IMR-90 (cell line): ENCODE measurements around the gene RNASE3. TPM values are rescaled to one million over a fixed set of nuclear protein-coding genes. Genes with fewer than 3 reads are reported as not detected.

Source experiments
- ATAC-seq: fragments of 200-7000 bp; cut with Tn5 transposase; 2 replicates; pipeline ENCODE4 v1.9.1; 2020; ENCODE audit warnings: low read depth, mild to moderate bottlenecking, moderate library complexity
- BruUV-seq: library from RNA; stranded (reverse); fragments of 400-500 nt; replicated peaks from 2 replicates; lab custom pipeline; 2021; lab: Mats Ljungman, UMichigan
- CTCF ChIA-PET: fragments of 300-600 bp; formaldehyde crosslinking; extraction: SDS; loops from one replicate; lab custom pipeline; 2021; ENCODE audit warnings: antibody characterized with exemption; lab: Yijun Ruan, JAX
- POLR2A ChIA-PET: fragments of 300-600 bp; sonication (Branson Sonifier 250); formaldehyde crosslinking; loops from one replicate; lab custom pipeline; 2022; ENCODE audit warnings: antibody characterized with exemption; ENCODE audit not compliant: unreplicated experiment; lab: Charles Lee
- DNase-seq: peaks from one replicate; pipeline ENCODE4 v3.0.0; 2013
- H2AFZ ChIP-seq: replicated peaks from 2 replicates; pipeline ENCODE3; 2013; ENCODE audit warnings: low read length, mild to moderate bottlenecking; ENCODE audit not compliant: poor library complexity
- H2AK5ac ChIP-seq: 2 replicates; pipeline ENCODE4 v1.6.1; 2013; ENCODE audit warnings: low read depth, low read length, inconsistent platforms
- H2AK9ac ChIP-seq: replicated peaks from 2 replicates; pipeline ENCODE3; 2013; ENCODE audit warnings: mild to moderate bottlenecking, low read depth, low read length, moderate library complexity; ENCODE audit not compliant: poor library complexity
- H2BK120ac ChIP-seq: 2 replicates; pipeline ENCODE4 v1.6.1; 2013; ENCODE audit warnings: low read depth, low read length, inconsistent platforms
- H2BK15ac ChIP-seq: 3 replicates; pipeline ENCODE4 v1.6.1; 2013; ENCODE audit warnings: low read depth, low read length, inconsistent platforms
- H2BK20ac ChIP-seq: 2 replicates; pipeline ENCODE4 v1.6.1; 2013; ENCODE audit warnings: low read depth, mild to moderate bottlenecking, inconsistent platforms, low read length, moderate library complexity
- H2BK5ac ChIP-seq: 2 replicates; pipeline ENCODE4 v1.6.1; 2013; ENCODE audit warnings: mild to moderate bottlenecking, low read depth, low read length, inconsistent platforms; ENCODE audit not compliant: poor library complexity, severe bottlenecking
- H3K14ac ChIP-seq: replicated peaks from 2 replicates; pipeline ENCODE4 v1.6.1; 2013; ENCODE audit warnings: low read depth, low read length, inconsistent platforms
- H3K18ac ChIP-seq: 2 replicates; pipeline ENCODE4 v1.6.1; 2013; ENCODE audit warnings: low read depth, low read length, control low read depth
- H3K23ac ChIP-seq: 2 replicates; pipeline ENCODE4 v1.6.1; 2013; ENCODE audit warnings: low read depth, low read length, inconsistent platforms
- H3K27ac ChIP-seq: 2 replicates; pipeline ENCODE4 v1.5.1; 2013; ENCODE audit warnings: mild to moderate bottlenecking, control low read depth, low read length; ENCODE audit not compliant: insufficient read depth
- H3K27me3 ChIP-seq: 2 replicates; pipeline ENCODE4 v1.6.1; 2013; ENCODE audit warnings: low read length; ENCODE audit not compliant: control insufficient read depth, insufficient read depth
- H3K36me3 ChIP-seq: 2 replicates; pipeline ENCODE4 v1.6.1; 2013; ENCODE audit warnings: low read length, mixed read lengths; ENCODE audit not compliant: control insufficient read depth, insufficient read depth
- H3K4ac ChIP-seq: 2 replicates; pipeline ENCODE4 v1.6.1; 2013; ENCODE audit warnings: low read depth, low read length, inconsistent platforms
- H3K4me1 ChIP-seq: 2 replicates; pipeline ENCODE4 v1.6.1; 2013; ENCODE audit warnings: low read length, mixed read lengths; ENCODE audit not compliant: control insufficient read depth, insufficient read depth
- H3K4me2 ChIP-seq: 2 replicates; pipeline ENCODE4 v1.6.1; 2013; ENCODE audit warnings: low read depth, mild to moderate bottlenecking, control low read depth, low read length, moderate library complexity
- H3K4me3 ChIP-seq: 2 replicates; pipeline ENCODE4 v1.5.1; 2013; ENCODE audit warnings: low read depth, mild to moderate bottlenecking, control low read depth, low read length, moderate library complexity; ENCODE audit not compliant: insufficient read depth
- H3K56ac ChIP-seq: 2 replicates; pipeline ENCODE4 v1.6.1; 2013; ENCODE audit warnings: low read length, inconsistent platforms; ENCODE audit not compliant: insufficient read depth; ENCODE audit errors: extremely low read depth
- H3K79me1 ChIP-seq, 2 experiments: 2 replicates each; pipeline ENCODE4 v1.6.1; 2013; ENCODE audit warnings: low read length in 2 of 2, inconsistent platforms in 1 of 2, low read depth in 1 of 2
- H3K9ac ChIP-seq: 2 replicates; pipeline ENCODE4 v1.6.1; 2013; ENCODE audit warnings: low read depth, low read length, control low read depth
- H3K9me1 ChIP-seq: 2 replicates; pipeline ENCODE4 v1.6.1; 2013; ENCODE audit warnings: low read length, inconsistent platforms; ENCODE audit not compliant: insufficient read depth
- H3K9me3 ChIP-seq: 2 replicates; pipeline ENCODE4 v1.6.1; 2013; ENCODE audit warnings: low read length; ENCODE audit not compliant: control insufficient read depth, insufficient read depth
- H4K20me1 ChIP-seq: 2 replicates; pipeline ENCODE4 v1.6.1; 2013; ENCODE audit warnings: low read length, inconsistent platforms; ENCODE audit not compliant: insufficient read depth
- H4K5ac ChIP-seq: 2 replicates; pipeline ENCODE4 v1.6.1; 2013; ENCODE audit warnings: mild to moderate bottlenecking, low read depth, low read length, control low read depth
- H4K8ac ChIP-seq, 2 experiments: 2 replicates each; pipeline ENCODE4 v1.6.1; 2013; ENCODE audit warnings: low read depth in 2 of 2, low read length in 2 of 2, control low read depth in 1 of 2, inconsistent platforms in 1 of 2
- H4K91ac ChIP-seq: 2 replicates; pipeline ENCODE4 v1.6.1; 2013; ENCODE audit warnings: low read depth, low read length, inconsistent platforms; ENCODE audit not compliant: insufficient read depth
- BHLHE40 ChIP-seq: fragments of 150-350 bp; IDR thresholded peaks from 2 replicates; pipeline ENCODE4 v1.6.1; 2016; ENCODE audit warnings: mild to moderate bottlenecking, low read depth, low read length
- CEBPB ChIP-seq: IDR thresholded peaks from 2 replicates; pipeline ENCODE4 v1.6.1; 2012; ENCODE audit warnings: low read depth, low read length, improper control_type of control experiment
- CHD1 ChIP-seq: IDR thresholded peaks from 2 replicates; pipeline ENCODE4 v1.6.1; 2012; ENCODE audit warnings: low read depth, low read length, improper control_type of control experiment
- CTCF ChIP-seq: conservative IDR thresholded peaks from 2 replicates; pipeline ENCODE4 v1.5.1; 2012; ENCODE audit warnings: mild to moderate bottlenecking, low read depth, low read length, improper control_type of control experiment
- ELK1 ChIP-seq: fragments of 150-350 bp; IDR thresholded peaks from 2 replicates; pipeline ENCODE4 v1.6.1; 2016; ENCODE audit warnings: low read depth, mild to moderate bottlenecking, low read length, moderate library complexity, borderline replicate concordance
- FOS ChIP-seq: fragments of 150-350 bp; IDR thresholded peaks from 2 replicates; pipeline ENCODE4 v1.6.1; 2016; ENCODE audit warnings: low read depth, low read length
- MAFK ChIP-seq: IDR thresholded peaks from 2 replicates; pipeline ENCODE4 v1.6.1; 2012; ENCODE audit warnings: low read depth, low read length, improper control_type of control experiment
- MAZ ChIP-seq: IDR thresholded peaks from 2 replicates; pipeline ENCODE4 v1.6.1; 2012; ENCODE audit warnings: low read depth, mild to moderate bottlenecking, low read length, improper control_type of control experiment, moderate library complexity, borderline replicate concordance
- MXI1 ChIP-seq: IDR thresholded peaks from 2 replicates; pipeline ENCODE4 v1.6.1; 2012; ENCODE audit warnings: low read depth, mild to moderate bottlenecking, low read length, moderate library complexity, borderline replicate concordance
- NFE2L2 ChIP-seq: fragments of 150-350 bp; IDR thresholded peaks from 2 replicates; pipeline ENCODE4 v1.6.1; 2016; ENCODE audit warnings: low read depth, mild to moderate bottlenecking, low read length
- POLR2A ChIP-seq: IDR thresholded peaks from 2 replicates; pipeline ENCODE4 v1.6.1; 2012; ENCODE audit warnings: mild to moderate bottlenecking, low read depth, low read length
- RAD21 ChIP-seq: IDR thresholded peaks from 2 replicates; pipeline ENCODE4 v1.6.1; 2012; ENCODE audit warnings: low read length, improper control_type of control experiment
- RCOR1 ChIP-seq: IDR thresholded peaks from 2 replicates; pipeline ENCODE4 v1.6.1; 2012; ENCODE audit warnings: mild to moderate bottlenecking, low read length, improper control_type of control experiment; ENCODE audit not compliant: insufficient replicate concordance
- RFX5 ChIP-seq: IDR thresholded peaks from 2 replicates; pipeline ENCODE4 v1.8.0; 2012; ENCODE audit warnings: low read depth, mild to moderate bottlenecking, low read length, moderate library complexity
- SMC3 ChIP-seq: fragments of 150-350 bp; IDR thresholded peaks from 2 replicates; pipeline ENCODE4 v1.6.1; 2016; ENCODE audit warnings: low read depth, mild to moderate bottlenecking, antibody characterized with exemption, low read length, moderate library complexity
- USF2 ChIP-seq: fragments of 150-350 bp; IDR thresholded peaks from 2 replicates; pipeline ENCODE4 v1.6.1; 2017; ENCODE audit warnings: mild to moderate bottlenecking, antibody characterized with exemption, low read length, low read depth
- WGBS, 2 experiments: methylation state at CpG; one replicate each; pipeline versions ENCODE4 v1.1.5 to v1.1.7; 2013; ENCODE audit warnings: missing lambda C conversion rate in 2 of 2; ENCODE audit not compliant: insufficient read length in 1 of 2; ENCODE audit errors: extremely low coverage in 2 of 2; 5-methylcytosine and 5-hydroxymethylcytosine counted together
- dilution Hi-C: fragments of 300-500 bp; cut with HindIII; formaldehyde crosslinking; loops from one replicate; pipeline ENCODE4 v1.14.3; 2018; ENCODE audit warnings: low sequenced_read_pairs; ENCODE audit not compliant: unreplicated experiment
- in situ Hi-C: fragments of 300-500 bp; cut with MboI; formaldehyde crosslinking; loops from 3 replicates; pipeline ENCODE4 v1.14.3; 2019; ENCODE audit warnings: low sequenced_read_pairs, inconsistent platforms, mixed read lengths
- intact Hi-C: fragments of 100-400 bp; cut with micrococcal nuclease; formaldehyde crosslinking; loops from 2 replicates; pipeline ENCODE4 v1.10.0; 2022
- polyA plus RNA-seq, 3 experiments: library from polyadenylated mRNA; depleted of rRNA; stranded (reverse); fragments of >200 nt; gene quantifications; 2 replicates each; pipeline ENCODE4 v1.2.3, GENCODE V29; 2012; ENCODE audit warnings: low replicate concordance in 1 of 3
- total RNA-seq: library from RNA; depleted of rRNA; stranded (reverse); fragments of >200 nt; gene quantifications from 2 replicates; pipeline ENCODE4 v1.2.3, GENCODE V29; 2012

Gene RNASE3
- total and polyA plus RNA-seq, 2 of the 4 experiments (the other 2 are of a cell fraction) = not detected

- Histone ChIP-seq H2BK120ac (no peak overlapping the region), H4K20me1 (no peaks in the 10 kb centered on the region), H3K56ac (no peak overlapping the region), H3K18ac (no peak overlapping the region), H2BK5ac (no peak overlapping the region), H3K9me1 (no peaks in the 10 kb centered on the region), H2BK15ac (no peak overlapping the region), H3K4me1 (no peaks in the 10 kb centered on the region), H4K8ac (no peak overlapping the region), H2AFZ (no peak overlapping the region), H3K79me1 (no peaks in the 10 kb centered on the region), H3K4me3 (no peak overlapping the region), H2AK5ac (no peak overlapping the region), H4K5ac (no peak overlapping the region), H3K27ac (no peak overlapping the region), H3K27me3 (no peaks in the 10 kb centered on the region), H4K91ac (no peak overlapping the region), H3K9me3 (no peaks in the 10 kb centered on the region), H2AK9ac (no peak overlapping the region), H3K36me3 (no peaks in the 10 kb centered on the region), H3K14ac (no peak overlapping the region), H2BK20ac (no peak overlapping the region), H3K4me2 (no peak overlapping the region), H3K9ac (no peak overlapping the region), H3K4ac (no peak overlapping the region), H3K23ac (no peak overlapping the region)
- CTCF ChIA-PET = no interaction called here
- intact Hi-C loops (no loop called here), dilution Hi-C loops (no loop called here), in situ Hi-C loops (no loop called here)
- TF ChIP-seq CHD1 = no peak
- no peak for TF ChIP-seq RFX5
- TF ChIP-seq MXI1 = no peak
- no peak for TF ChIP-seq FOS
- no peak for TF ChIP-seq RAD21
- TF ChIP-seq CEBPB = no peak
- TF ChIP-seq NFE2L2 = no peak
- no peak for TF ChIP-seq USF2
- TF ChIP-seq POLR2A = no peak
- TF ChIP-seq MAFK = no peak
- TF ChIP-seq MAZ = no peak
- TF ChIP-seq BHLHE40 = no peak
- no peak for TF ChIP-seq SMC3
- no peak for TF ChIP-seq RCOR1
- TF ChIP-seq ELK1 = no peak
- no peak for TF ChIP-seq CTCF
- no TSS peak for BruUV-seq
- no CpG with 5 or more reads among the region's 1 CpG for WGBS, 2 experiments
- POLR2A ChIA-PET = no interaction called here
- ATAC-seq (no peak), DNase-seq (no peak)
Measured at GRCh38 chr14:20907214-20907613, 16.0 kb downstream of the RNASE3 start.
